AG04450 (cell line): ENCODE results near the gene CEP128. TPM values are rescaled to one million over a fixed set of nuclear protein-coding genes. Genes with fewer than 3 reads are reported as not detected.

Experiments
- CTCF ChIA-PET: fragments of 300-600, 350-600 bp; formaldehyde crosslinking; extraction: SDS; loops from one replicate; lab custom pipeline; 2022; ENCODE audit warnings: antibody characterized with exemption, inconsistent platforms; lab: Charles Lee
- POLR2A ChIA-PET: fragments of 350-600 bp; formaldehyde crosslinking; extraction: SDS; loops from one replicate; lab custom pipeline; 2021; ENCODE audit warnings: antibody characterized with exemption, inconsistent platforms; lab: Yijun Ruan, JAX
- DNase-seq: peaks from one replicate; pipeline ENCODE4 v3.0.0-alpha.2; 2011; ENCODE audit warnings: low read depth, low spot score
- H3K27ac ChIP-seq: one replicate; pipeline ENCODE4 v1.5.1; 2012; ENCODE audit warnings: low read depth, low read length, control low read depth
- H3K27me3 ChIP-seq: one replicate; pipeline ENCODE4 v1.6.0; 2012; ENCODE audit warnings: low read length; ENCODE audit not compliant: control insufficient read depth, insufficient read depth
- H3K4me3 ChIP-seq: 2 replicates; pipeline ENCODE4 v1.5.1; 2011; ENCODE audit warnings: mild to moderate bottlenecking, low read depth, low read length, control low read depth
- H3K9me3 ChIP-seq: 2 replicates; pipeline ENCODE4 v1.5.1; 2012; ENCODE audit warnings: low read length; ENCODE audit not compliant: control insufficient read depth, insufficient read depth
- polyA plus RNA-seq: library from polyadenylated mRNA; depleted of rRNA; stranded (reverse); fragments of >200 nt; gene quantifications from 2 replicates; pipeline ENCODE4 v1.2.3, GENCODE V29; 2011
- TF ChIP-seq, protein P1 (sequence below): IDR thresholded peaks from 2 replicates; pipeline ENCODE4 v1.5.1; 2011; ENCODE audit warnings: low read depth, low read length, control low read depth, inconsistent platforms

CEP128 gene
- polyA plus RNA-seq, 1 experiment, result 1.8 TPM

DNA sequence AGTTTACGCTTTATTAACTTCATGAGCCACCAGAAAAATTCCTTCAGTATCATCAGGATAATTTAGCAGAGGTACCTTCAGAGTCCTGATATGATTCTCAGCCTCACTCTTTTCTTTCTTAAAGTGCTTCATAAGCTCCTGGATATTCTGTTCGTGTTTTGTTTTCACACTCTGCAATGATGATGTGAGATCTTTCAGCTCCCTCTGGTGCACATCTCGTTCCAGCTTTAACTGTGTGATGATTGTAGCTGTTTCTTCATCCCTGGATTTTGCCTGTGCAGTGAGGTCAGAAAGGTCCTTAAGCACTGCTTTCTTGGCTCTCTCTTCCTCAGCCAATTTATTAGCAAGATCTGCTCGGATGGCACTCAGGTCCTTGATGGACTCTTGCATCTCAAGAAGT is 156.7 kb downstream of the CEP128 start:
- TF ChIP-seq, protein P1, sequence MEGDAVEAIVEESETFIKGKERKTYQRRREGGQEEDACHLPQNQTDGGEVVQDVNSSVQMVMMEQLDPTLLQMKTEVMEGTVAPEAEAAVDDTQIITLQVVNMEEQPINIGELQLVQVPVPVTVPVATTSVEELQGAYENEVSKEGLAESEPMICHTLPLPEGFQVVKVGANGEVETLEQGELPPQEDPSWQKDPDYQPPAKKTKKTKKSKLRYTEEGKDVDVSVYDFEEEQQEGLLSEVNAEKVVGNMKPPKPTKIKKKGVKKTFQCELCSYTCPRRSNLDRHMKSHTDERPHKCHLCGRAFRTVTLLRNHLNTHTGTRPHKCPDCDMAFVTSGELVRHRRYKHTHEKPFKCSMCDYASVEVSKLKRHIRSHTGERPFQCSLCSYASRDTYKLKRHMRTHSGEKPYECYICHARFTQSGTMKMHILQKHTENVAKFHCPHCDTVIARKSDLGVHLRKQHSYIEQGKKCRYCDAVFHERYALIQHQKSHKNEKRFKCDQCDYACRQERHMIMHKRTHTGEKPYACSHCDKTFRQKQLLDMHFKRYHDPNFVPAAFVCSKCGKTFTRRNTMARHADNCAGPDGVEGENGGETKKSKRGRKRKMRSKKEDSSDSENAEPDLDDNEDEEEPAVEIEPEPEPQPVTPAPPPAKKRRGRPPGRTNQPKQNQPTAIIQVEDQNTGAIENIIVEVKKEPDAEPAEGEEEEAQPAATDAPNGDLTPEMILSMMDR, result peak; percentile 34
- Histone ChIP-seq H3K27me3 (no peaks in the 10 kb centered on the region), H3K4me3 (no peak overlapping the region), H3K9me3 (no peaks in the 10 kb centered on the region), H3K27ac (no peak overlapping the region)
- DNase-seq, result no peak
- ChIA-PET POLR2A (no interaction called here), CTCF (interaction anchor here (1.0 to 1.4 kb wide), 2 partner anchors 727 to 729 kb away, joined by 3 to 8 read pairs; no protein-coding TSS in a partner anchor)

DNA sequence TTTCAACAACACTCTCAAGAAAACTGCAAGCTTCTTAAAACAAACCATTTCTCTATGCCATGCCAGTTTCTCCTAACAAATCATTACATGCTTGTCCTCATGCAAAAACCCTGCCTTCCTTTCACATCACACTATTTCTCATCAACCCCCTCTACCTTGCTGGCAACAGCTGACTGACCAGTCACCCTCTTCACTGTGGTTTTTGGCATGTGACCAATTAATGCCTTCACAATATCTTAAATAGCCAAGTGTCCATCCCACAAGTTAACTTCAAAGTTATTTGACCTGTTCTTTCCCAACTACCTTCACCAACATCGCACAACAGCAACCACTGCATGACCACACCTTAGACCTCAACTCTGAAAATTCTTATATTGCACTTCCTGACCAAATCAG is 159.6 kb downstream of the CEP128 start:
- Histone ChIP-seq H3K27me3 (no peaks in the 10 kb centered on the region), H3K4me3 (no peak overlapping the region), H3K27ac (no peak overlapping the region), H3K9me3 (no peaks in the 10 kb centered on the region)
- DNase-seq, result no peak
- ChIA-PET POLR2A (no interaction called here), CTCF (no interaction called here)
- TF ChIP-seq, protein P1, result no peak

GRCh38 chr14:80780500-80780899 is 161.0 kb downstream of the CEP128 start:
- TF ChIP-seq, protein P1, result no peak
- H3K4me3 ChIP-seq, result no peak overlapping the region
- no peak for DNase-seq
- POLR2A ChIA-PET, result no interaction called here
- H3K27me3 ChIP-seq, result no peaks in the 10 kb centered on the region
- no peaks in the 10 kb centered on the region for H3K9me3 ChIP-seq
- CTCF ChIA-PET, result interaction anchor here (1.0 to 1.7 kb wide), 2 partner anchors 9 to 194 kb away, joined by 3 to 5 read pairs; no protein-coding TSS in a partner anchor
- H3K27ac ChIP-seq, result no peak overlapping the region

DNA sequence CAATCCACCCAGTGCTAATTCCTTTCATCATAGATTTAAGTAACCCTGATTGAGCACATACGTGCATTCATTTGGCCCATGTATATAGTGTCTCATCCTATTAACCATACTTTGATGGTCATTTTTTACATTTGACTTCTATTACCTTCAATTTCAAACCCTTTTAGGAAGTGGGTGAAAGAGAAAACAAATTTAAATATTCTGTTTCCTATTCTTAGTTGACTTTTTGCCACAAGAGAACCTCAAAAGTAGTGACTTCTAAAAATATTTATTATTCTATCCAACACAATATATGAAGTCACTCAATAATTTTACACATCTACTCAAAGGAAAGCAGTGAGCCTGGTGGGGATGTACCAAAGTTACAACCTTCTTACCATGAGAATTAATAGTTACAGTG is 164.9 kb downstream of the CEP128 start:
- Histone ChIP-seq H3K4me3 (no peak overlapping the region), H3K9me3 (no peaks in the 10 kb centered on the region), H3K27ac (no peak overlapping the region), H3K27me3 (no peaks in the 10 kb centered on the region)
- ChIA-PET CTCF (no interaction called here), POLR2A (no interaction called here)
- TF ChIP-seq, protein P1, result no peak
- DNase-seq, result no peak

- H3K9me3 ChIP-seq, result no peaks in the 10 kb centered on the region
- POLR2A ChIA-PET, result no interaction called here
- H3K4me3 ChIP-seq, result no peak overlapping the region
- no peak for DNase-seq
- CTCF ChIA-PET, result no interaction called here
- TF ChIP-seq, protein P1, result no peak
- no peaks in the 10 kb centered on the region for H3K27me3 ChIP-seq
- no peak overlapping the region for H3K27ac ChIP-seq
These were observed 165.4 kb downstream of the CEP128 start for GRCh38 chr14:80776186-80776585.
